Measurements from ENCODE around the gene KRTAP12-2.
A peak's percentile ranks its signal among the peaks of the same experiment; 100 is the strongest.

Gene KRTAP12-2

DNA sequence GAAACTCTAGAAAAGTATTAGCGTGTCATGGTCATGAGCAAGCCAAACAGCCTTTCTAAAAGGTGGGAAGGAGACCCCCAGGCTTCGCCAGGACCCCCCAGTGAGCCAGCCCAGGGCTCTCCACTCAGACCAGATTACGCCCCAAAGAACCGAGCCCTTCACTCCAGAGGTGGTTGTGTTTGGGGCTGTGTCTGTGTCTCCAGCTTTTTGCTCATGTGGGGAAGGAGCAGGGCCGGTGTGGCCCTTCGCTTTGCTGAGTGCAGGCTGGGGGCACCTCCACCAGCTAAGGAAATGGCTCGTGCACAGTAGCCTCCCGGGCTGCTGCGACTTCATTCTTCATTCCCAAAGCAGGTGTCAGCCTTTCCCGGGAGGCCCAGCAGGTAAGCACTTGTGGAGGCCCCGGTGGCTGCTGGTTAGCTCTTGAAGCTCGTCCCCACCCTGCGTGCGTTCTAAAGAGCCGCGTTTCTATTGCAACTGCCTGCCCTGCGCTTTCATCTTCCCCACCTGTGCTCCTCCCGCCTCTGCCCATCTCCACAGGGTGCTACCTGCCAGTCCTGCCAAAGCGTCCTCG is 44.1 kb upstream of the KRTAP12-2 start:
- peaks cover 6% of the 10 kb centered on the region; the same call in 1 of the 2 replicates for H3K4me1 ChIP-seq (ENCODE audit: control insufficient read depth, insufficient read depth, low read length)
- H3K4me3 ChIP-seq (ENCODE audit: low read depth, low read length): no peak overlapping the region
- TF ChIP-seq ZNF146 (tag by site-specific recombination; IDR thresholded peaks at IDR 0.05) (no peak), GLIS1 (tag by site-specific recombination; IDR thresholded peaks at IDR 0.05) (peak; percentile 34; the same call in 1 of the 2 replicates)
- CTCF ChIA-PET: interaction anchor here (0.6 to 1.0 kb wide), 3 partner anchors 9 to 151 kb away, joined by 3 to 4 read pairs (median 3); no protein-coding TSS in a partner anchor
- POLR2A ChIA-PET: no interaction called here
- no peaks in the 10 kb centered on the region for H3K9me3 ChIP-seq (ENCODE audit: control insufficient read depth, insufficient read depth, low read depth, low read length)
- no peaks in the 10 kb centered on the region for H3K36me3 ChIP-seq (ENCODE audit: control insufficient read depth in 2 of 2, insufficient read depth in 1 of 2, low read length in 2 of 2)
- no peak overlapping the region for H3K27ac ChIP-seq (ENCODE audit: extremely low read depth, low read depth, low read length)

DNA sequence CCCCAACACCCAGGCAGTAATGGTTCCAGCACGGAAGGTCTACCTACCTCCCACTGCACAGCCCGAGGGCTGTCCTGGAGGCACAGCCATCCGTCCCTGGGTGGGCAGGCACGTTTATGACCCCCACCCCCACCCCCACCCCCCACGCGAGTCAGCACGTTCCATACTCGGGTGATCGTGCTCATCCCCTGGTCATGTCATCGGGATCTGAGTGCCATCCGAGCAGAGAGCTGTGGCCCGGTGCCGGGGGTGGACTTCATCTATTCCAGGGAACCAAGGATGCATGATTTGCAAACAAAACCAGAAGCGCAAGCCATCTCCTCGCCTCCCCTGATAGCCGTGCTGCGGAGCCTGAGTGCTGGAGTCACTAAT is 43.6 kb upstream of the KRTAP12-2 start:
- Histone ChIP-seq H3K27ac (ENCODE audit: extremely low read depth, low read depth, low read length) (no peak overlapping the region), H3K9me3 (ENCODE audit: control insufficient read depth, insufficient read depth, low read depth, low read length) (no peaks in the 10 kb centered on the region), H3K4me1 (ENCODE audit: control insufficient read depth, insufficient read depth, low read length) (peaks cover 6% of the 10 kb centered on the region; the same call in 1 of the 2 replicates), H3K36me3 (ENCODE audit: control insufficient read depth in 2 of 2, insufficient read depth in 1 of 2, low read length in 2 of 2) (no peaks in the 10 kb centered on the region), H3K4me3 (ENCODE audit: low read depth, low read length) (no peak overlapping the region)
- POLR2A ChIA-PET: no interaction called here
- TF ChIP-seq, protein P1, sequence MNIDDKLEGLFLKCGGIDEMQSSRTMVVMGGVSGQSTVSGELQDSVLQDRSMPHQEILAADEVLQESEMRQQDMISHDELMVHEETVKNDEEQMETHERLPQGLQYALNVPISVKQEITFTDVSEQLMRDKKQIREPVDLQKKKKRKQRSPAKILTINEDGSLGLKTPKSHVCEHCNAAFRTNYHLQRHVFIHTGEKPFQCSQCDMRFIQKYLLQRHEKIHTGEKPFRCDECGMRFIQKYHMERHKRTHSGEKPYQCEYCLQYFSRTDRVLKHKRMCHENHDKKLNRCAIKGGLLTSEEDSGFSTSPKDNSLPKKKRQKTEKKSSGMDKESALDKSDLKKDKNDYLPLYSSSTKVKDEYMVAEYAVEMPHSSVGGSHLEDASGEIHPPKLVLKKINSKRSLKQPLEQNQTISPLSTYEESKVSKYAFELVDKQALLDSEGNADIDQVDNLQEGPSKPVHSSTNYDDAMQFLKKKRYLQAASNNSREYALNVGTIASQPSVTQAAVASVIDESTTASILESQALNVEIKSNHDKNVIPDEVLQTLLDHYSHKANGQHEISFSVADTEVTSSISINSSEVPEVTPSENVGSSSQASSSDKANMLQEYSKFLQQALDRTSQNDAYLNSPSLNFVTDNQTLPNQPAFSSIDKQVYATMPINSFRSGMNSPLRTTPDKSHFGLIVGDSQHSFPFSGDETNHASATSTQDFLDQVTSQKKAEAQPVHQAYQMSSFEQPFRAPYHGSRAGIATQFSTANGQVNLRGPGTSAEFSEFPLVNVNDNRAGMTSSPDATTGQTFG (tag by site-specific recombination; IDR thresholded peaks at IDR 0.05; ENCODE audit: borderline replicate concordance): no peak
- no peak for TF ChIP-seq ZNF391 (tag by site-specific recombination; IDR thresholded peaks at IDR 0.05; ENCODE audit: borderline replicate concordance, low read depth)
- TF ChIP-seq, protein P2, sequence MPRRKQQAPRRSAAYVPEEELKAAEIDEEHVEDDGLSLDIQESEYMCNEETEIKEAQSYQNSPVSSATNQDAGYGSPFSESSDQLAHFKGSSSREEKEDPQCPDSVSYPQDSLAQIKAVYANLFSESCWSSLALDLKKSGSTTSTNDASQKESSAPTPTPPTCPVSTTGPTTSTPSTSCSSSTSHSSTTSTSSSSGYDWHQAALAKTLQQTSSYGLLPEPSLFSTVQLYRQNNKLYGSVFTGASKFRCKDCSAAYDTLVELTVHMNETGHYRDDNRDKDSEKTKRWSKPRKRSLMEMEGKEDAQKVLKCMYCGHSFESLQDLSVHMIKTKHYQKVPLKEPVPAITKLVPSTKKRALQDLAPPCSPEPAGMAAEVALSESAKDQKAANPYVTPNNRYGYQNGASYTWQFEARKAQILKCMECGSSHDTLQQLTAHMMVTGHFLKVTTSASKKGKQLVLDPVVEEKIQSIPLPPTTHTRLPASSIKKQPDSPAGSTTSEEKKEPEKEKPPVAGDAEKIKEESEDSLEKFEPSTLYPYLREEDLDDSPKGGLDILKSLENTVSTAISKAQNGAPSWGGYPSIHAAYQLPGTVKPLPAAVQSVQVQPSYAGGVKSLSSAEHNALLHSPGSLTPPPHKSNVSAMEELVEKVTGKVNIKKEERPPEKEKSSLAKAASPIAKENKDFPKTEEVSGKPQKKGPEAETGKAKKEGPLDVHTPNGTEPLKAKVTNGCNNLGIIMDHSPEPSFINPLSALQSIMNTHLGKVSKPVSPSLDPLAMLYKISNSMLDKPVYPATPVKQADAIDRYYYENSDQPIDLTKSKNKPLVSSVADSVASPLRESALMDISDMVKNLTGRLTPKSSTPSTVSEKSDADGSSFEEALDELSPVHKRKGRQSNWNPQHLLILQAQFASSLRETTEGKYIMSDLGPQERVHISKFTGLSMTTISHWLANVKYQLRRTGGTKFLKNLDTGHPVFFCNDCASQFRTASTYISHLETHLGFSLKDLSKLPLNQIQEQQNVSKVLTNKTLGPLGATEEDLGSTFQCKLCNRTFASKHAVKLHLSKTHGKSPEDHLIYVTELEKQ (tag by site-specific recombination; IDR thresholded peaks at IDR 0.05; ENCODE audit: borderline replicate concordance): no peak
- no peak for TF ChIP-seq ZNF223 (tag by site-specific recombination; IDR thresholded peaks at IDR 0.05)
- no peak for TF ChIP-seq ZNF132 (tag by site-specific recombination; IDR thresholded peaks at IDR 0.05; ENCODE audit: borderline replicate concordance)
- no peak for TF ChIP-seq SETDB1 (IDR thresholded peaks at IDR 0.05; ENCODE audit: insufficient read length, low read length)
- TF ChIP-seq ZNF423 (tag by site-specific recombination; IDR thresholded peaks at IDR 0.05): no peak
- TF ChIP-seq ZBTB7A (tag by site-specific recombination; IDR thresholded peaks at IDR 0.05; ENCODE audit: low read depth): no peak
- no peak for TF ChIP-seq MZF1 (tag by site-specific recombination; IDR thresholded peaks at IDR 0.05; ENCODE audit: borderline replicate concordance)
- TF ChIP-seq ZNF621 (tag by site-specific recombination; IDR thresholded peaks at IDR 0.05): no peak
- TF ChIP-seq ZNF140 (tag by site-specific recombination; IDR thresholded peaks at IDR 0.05): no peak
- no peak for TF ChIP-seq ZNF155 (tag by site-specific recombination; IDR thresholded peaks at IDR 0.05)
- no peak for TF ChIP-seq ZNF114 (tag by site-specific recombination; IDR thresholded peaks at IDR 0.05)
- TF ChIP-seq ZFP69B (tag by site-specific recombination; IDR thresholded peaks at IDR 0.05): no peak
- no peak for TF ChIP-seq ZNF48 (tag by site-specific recombination; IDR thresholded peaks at IDR 0.05)
- CTCF ChIA-PET: interaction anchor here (0.6 to 1.2 kb wide), 3 partner anchors 200 to 430 kb away, joined by 3 to 5 read pairs (median 3); no protein-coding TSS in a partner anchor
